ENCODE data around the gene BCL2L2. TPM values are rescaled to one million over a fixed set of nuclear protein-coding genes. Genes with fewer than 3 reads are reported as not detected.

The BCL2L2 gene
- total and polyA plus RNA-seq, 2 of the 8 experiments (the other 6 are each of a cell fraction or from before 2014, with no cell fraction given): 9.3 to 13.8 TPM

DNA sequence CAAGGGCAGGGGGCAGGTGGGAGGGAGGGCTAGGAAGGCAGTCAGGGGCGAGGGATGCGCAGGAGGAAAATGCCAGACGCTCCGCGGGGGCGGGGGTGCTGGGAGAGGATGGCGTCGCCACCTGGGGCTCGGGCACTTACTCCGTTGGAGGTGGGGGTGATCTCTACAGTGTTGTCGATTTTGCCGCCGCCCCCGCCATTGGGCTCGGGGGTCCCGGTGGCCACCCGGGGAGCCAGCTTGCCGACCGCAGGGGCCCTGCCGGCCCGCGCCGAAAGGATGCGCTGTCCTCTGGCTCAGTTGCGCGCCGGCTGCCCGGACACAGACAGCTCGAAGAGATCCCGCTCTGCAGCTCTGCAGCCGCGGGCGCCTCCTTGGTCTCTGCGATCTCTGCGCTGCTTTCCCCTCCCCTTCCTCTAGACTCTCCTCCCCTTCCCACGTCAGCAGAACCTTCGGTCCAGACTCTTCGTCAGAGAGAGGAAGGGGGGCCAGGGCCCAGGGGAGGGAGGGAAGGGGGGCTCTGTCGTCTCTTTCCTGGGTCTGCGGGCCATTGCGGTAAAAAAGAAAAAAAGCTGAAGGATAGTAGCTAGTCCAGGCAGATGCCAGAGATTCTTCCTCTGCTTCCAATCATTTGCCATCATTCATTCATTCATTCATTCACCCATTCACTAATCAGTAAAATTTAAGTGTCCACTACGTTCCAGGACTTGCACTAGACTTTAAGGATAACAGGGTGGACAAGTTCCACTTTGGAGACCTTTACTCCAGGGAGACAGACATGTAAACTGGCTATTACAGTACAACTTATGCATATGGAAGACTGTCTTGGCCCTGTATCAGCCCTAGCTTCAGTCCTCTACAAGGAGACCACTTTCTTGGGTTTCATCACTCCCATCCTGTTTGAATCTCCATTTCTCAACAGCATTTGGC is 46.1 kb downstream of the BCL2L2 start, which contains the start of gene SLC22A17:
SLC22A17 (minus strand) TSS at position 382 of the 927 bp plus-strand sequence.
- H2AFZ ChIP-seq (ENCODE audit: low read length): 0 out of 2 replicates have a peak within 1 kb of the TSS, but pooled peaks have one; percentile 19
- H4K5ac ChIP-seq (ENCODE audit: insufficient read length, low read depth, low read length): no peak within 1 kb of the TSS
- no peak within 1 kb of the TSS for H4K91ac ChIP-seq (replicated peaks; ENCODE audit: insufficient read length, low read length)
- no peaks in the 10 kb centered on the region for H3K9me3 ChIP-seq (ENCODE audit: insufficient read depth in 2 of 2, low read depth in 1 of 2, low read length in 1 of 2)
- H3K23me2 ChIP-seq (ENCODE audit: low read depth, low read length): peaks cover 10% of the 10 kb centered on the region
- H3K79me1 ChIP-seq (ENCODE audit: low read depth, low read length): no peaks in the 10 kb centered on the region
- ChIA-PET POLR2A (ENCODE audit: partially characterized antibody) (interaction anchor here (0.6 to 6.4 kb wide), 13 partner anchors 11 to 214 kb away, joined by 3 to 73 read pairs (median 4); partner anchors contain the start of genes CMTM5, EFS and PABPN1), CTCF (ENCODE audit: partially characterized antibody) (interaction anchor here (0.6 to 20.9 kb wide), 14 partner anchors 8 to 294 kb away, joined by 3 to 333 read pairs (median 4); partner anchors contain the start of genes CMTM5, IL25, MYH7 and PABPN1)
- H2BK5ac ChIP-seq (ENCODE audit: low read depth, low read length): peak within 1 kb of the TSS; percentile 71; the same call in 1 of the 2 replicates
- H3K56ac ChIP-seq (replicated peaks; ENCODE audit: insufficient read length, low read depth, low read length): peak within 1 kb of the TSS; percentile 34
- peaks cover 0 to 14% (median 10%) of the 10 kb centered on the region in 4 experiments; a peak in 6 of 7 replicates for H3K27me3 ChIP-seq (replicated peaks in 1 of 4; ENCODE audit: control insufficient read depth in 3 of 4, extremely low read depth in 1 of 4, insufficient read depth in 3 of 4, low read length in 3 of 4)
- no peak within 1 kb of the TSS for H3K14ac ChIP-seq (ENCODE audit: insufficient read length)
- H3K23ac ChIP-seq (ENCODE audit: insufficient read length): no peak within 1 kb of the TSS
- H3K79me2 ChIP-seq (ENCODE audit: control insufficient read depth in 1 of 2, insufficient read depth in 2 of 2, low read length in 2 of 2): no peaks in the 10 kb centered on the region
- H4K8ac ChIP-seq (ENCODE audit: extremely low read depth, insufficient read depth, low read length): peak within 1 kb of the TSS; percentile 19; the same call in 1 of the 2 replicates
- H2BK20ac ChIP-seq (ENCODE audit: low read length): no peak within 1 kb of the TSS
- peaks cover 0 to 3% of the 10 kb centered on the region in 2 experiments for H4K20me1 ChIP-seq (replicated peaks in 1 of 2; ENCODE audit: control insufficient read depth in 1 of 2, insufficient read depth in 2 of 2, low read length in 2 of 2)
- DNase-seq (ENCODE audit: low read depth in 1 of 2, low spot score in 2 of 2) (peak in 1 of 2 experiments; percentile 86), FAIRE-seq (no peak)
- H3K9ac ChIP-seq (replicated peaks in 1 of 4; ENCODE audit: extremely low read depth in 1 of 4, low read depth in 3 of 4, low read length in 3 of 4): peak within 1 kb of the TSS in 2 of 4 experiments; percentile 29 to 38; a peak in 4 of 7 replicates
- H3K4me1 ChIP-seq (replicated peaks in 1 of 4; ENCODE audit: control insufficient read depth in 3 of 4, insufficient read depth in 4 of 4, low read length in 3 of 4): peaks cover 0 to 3% (median 2%) of the 10 kb centered on the region in 4 experiments; a peak in 4 of 7 replicates
- peaks cover 0 to 10% (median 3%) of the 10 kb centered on the region in 4 experiments; a peak in 3 of 8 replicates for H3K36me3 ChIP-seq (ENCODE audit: control insufficient read depth in 2 of 4, insufficient read depth in 4 of 4, low read length in 3 of 4)
- peak within 1 kb of the TSS; percentile 38 for H3K18ac ChIP-seq (ENCODE audit: extremely low read depth, low read length)
- 0 out of 2 replicates have a peak within 1 kb of the TSS, but pooled peaks have one; percentile 8 for H3K27ac ChIP-seq (ENCODE audit: low read depth, low read length)
- H2BK12ac ChIP-seq (ENCODE audit: low read depth, low read length): peak within 1 kb of the TSS; percentile 50; the same call in 1 of the 2 replicates
- H3K4me2 ChIP-seq (ENCODE audit: insufficient read depth in 1 of 2, low read depth in 2 of 2, low read length in 2 of 2): peak within 1 kb of the TSS; percentile 59 to 92
- no peak within 1 kb of the TSS for H3K4ac ChIP-seq (replicated peaks; ENCODE audit: insufficient read length, low read depth, low read length)
- no peak within 1 kb of the TSS for H2BK15ac ChIP-seq (ENCODE audit: low read length)
- peak within 1 kb of the TSS; percentile 37 to 84 (median 73) for H3K4me3 ChIP-seq (ENCODE audit: extremely low read depth in 1 of 4, insufficient read depth in 2 of 4, low read depth in 3 of 4, low read length in 4 of 4)
- 7% methylated on average over 8 of the region's 42 CpGs; no CpG with 5 or more reads in 1 of the 2 experiments for WGBS, 2 experiments (ENCODE audit: extremely low coverage in 1 of 2, insufficient coverage in 1 of 2, insufficient read length in 1 of 2, insufficient replicate concordance in 2 of 2, low coverage in 1 of 2, low lambda C conversion rate in 2 of 2, missing lambda C conversion rate in 1 of 2)
- peak within 1 kb of the TSS; percentile 41; the same call in 1 of the 2 replicates for H2AK5ac ChIP-seq (ENCODE audit: low read depth, low read length)
- no peak within 1 kb of the TSS for H2BK120ac ChIP-seq (replicated peaks; ENCODE audit: low read depth, low read length)
- TF ChIP-seq POLR2AphosphoS5 (IDR thresholded peaks at IDR 0.05; ENCODE audit: low read depth, low read length) (peak; percentile 74), POLR2A (IDR thresholded peaks at IDR 0.05; ENCODE audit: control extremely low read depth in 1 of 2, low read depth in 2 of 2, low read length in 2 of 2) (peak; percentile 36 to 91), ASH2L (IDR thresholded peaks at IDR 0.05; ENCODE audit: low read length) (peak; percentile 62), SIN3A (conservative IDR thresholded peaks at IDR 0.05 in 1 of 2, IDR thresholded peaks at IDR 0.05 in 1 of 2; ENCODE audit: low read depth in 1 of 2, low read length in 2 of 2) (peak; percentile 57 to 62; a peak in 2 of 4 replicates), KDM4A (IDR thresholded peaks at IDR 0.05; ENCODE audit: low read depth, low read length, severe bottlenecking) (peak; percentile 17), PHF8 (conservative IDR thresholded peaks at IDR 0.05; ENCODE audit: low read depth, low read length) (peak; percentile 67), TBP (IDR thresholded peaks at IDR 0.05; ENCODE audit: low read depth, low read length) (peak; percentile 68), EGR1 (IDR thresholded peaks at IDR 0.05; ENCODE audit: borderline replicate concordance, low read depth, low read length) (peak; percentile 32; the same call in 1 of the 2 replicates)

All from H1 (cell line).